HL-60 (cell line): Measurements from ENCODE around the gene PRR12.
A peak's percentile ranks its signal among the peaks of the same experiment; 100 is the strongest.

ENCODE experiments used
- DNase-seq, 2 experiments: peaks; one replicate each; pipeline ENCODE4 v3.0.0-alpha.2; 2010 to 2020; ENCODE audit warnings: low read depth in 1 of 2, low spot score in 1 of 2
- H3K27ac ChIP-seq: fragments of 250-450 bp; sonication (Bioruptor Pico); replicated peaks from 2 replicates; pipeline ENCODE4 v1.5.1; 2020; ENCODE audit warnings: mild to moderate bottlenecking, moderate library complexity
- H3K27me3 ChIP-seq: fragments of 250-450 bp; sonication (Bioruptor Pico); 2 replicates; pipeline ENCODE4 v1.5.1; 2021; ENCODE audit warnings: mild to moderate bottlenecking, moderate library complexity; ENCODE audit not compliant: insufficient read depth, poor library complexity, severe bottlenecking
- H3K4me3 ChIP-seq: replicated peaks from 2 replicates; pipeline ENCODE4 v1.5.1; 2011; ENCODE audit warnings: mild to moderate bottlenecking, control low read depth, low read length; ENCODE audit not compliant: insufficient read depth
- GABPA ChIP-seq: IDR thresholded peaks from 2 replicates; pipeline ENCODE4 v1.6.1; 2012; ENCODE audit warnings: low read depth
- POLR2AphosphoS5 ChIP-seq: IDR thresholded peaks from 2 replicates; pipeline ENCODE4 v1.6.1; 2012; ENCODE audit warnings: low read depth
- SPI1 ChIP-seq: IDR thresholded peaks from 2 replicates; pipeline ENCODE4 v1.6.1; 2012; ENCODE audit warnings: low read depth, mild to moderate bottlenecking, borderline replicate concordance
- TF ChIP-seq, protein P1 (sequence below): IDR thresholded peaks from 2 replicates; pipeline ENCODE4 v1.6.1; 2012; ENCODE audit warnings: low read depth; ENCODE audit not compliant: insufficient replicate concordance
- TF ChIP-seq, protein P2 (sequence below): IDR thresholded peaks from one replicate; pipeline ENCODE4 v1.5.1; 2011; ENCODE audit warnings: low read length, control low read depth, inconsistent platforms; ENCODE audit not compliant: insufficient read depth

The PRR12 gene

GRCh38 chr19:49595819-49596404 lies 4.9 kb downstream of the PRR12 start:
- TF ChIP-seq, protein P1, sequence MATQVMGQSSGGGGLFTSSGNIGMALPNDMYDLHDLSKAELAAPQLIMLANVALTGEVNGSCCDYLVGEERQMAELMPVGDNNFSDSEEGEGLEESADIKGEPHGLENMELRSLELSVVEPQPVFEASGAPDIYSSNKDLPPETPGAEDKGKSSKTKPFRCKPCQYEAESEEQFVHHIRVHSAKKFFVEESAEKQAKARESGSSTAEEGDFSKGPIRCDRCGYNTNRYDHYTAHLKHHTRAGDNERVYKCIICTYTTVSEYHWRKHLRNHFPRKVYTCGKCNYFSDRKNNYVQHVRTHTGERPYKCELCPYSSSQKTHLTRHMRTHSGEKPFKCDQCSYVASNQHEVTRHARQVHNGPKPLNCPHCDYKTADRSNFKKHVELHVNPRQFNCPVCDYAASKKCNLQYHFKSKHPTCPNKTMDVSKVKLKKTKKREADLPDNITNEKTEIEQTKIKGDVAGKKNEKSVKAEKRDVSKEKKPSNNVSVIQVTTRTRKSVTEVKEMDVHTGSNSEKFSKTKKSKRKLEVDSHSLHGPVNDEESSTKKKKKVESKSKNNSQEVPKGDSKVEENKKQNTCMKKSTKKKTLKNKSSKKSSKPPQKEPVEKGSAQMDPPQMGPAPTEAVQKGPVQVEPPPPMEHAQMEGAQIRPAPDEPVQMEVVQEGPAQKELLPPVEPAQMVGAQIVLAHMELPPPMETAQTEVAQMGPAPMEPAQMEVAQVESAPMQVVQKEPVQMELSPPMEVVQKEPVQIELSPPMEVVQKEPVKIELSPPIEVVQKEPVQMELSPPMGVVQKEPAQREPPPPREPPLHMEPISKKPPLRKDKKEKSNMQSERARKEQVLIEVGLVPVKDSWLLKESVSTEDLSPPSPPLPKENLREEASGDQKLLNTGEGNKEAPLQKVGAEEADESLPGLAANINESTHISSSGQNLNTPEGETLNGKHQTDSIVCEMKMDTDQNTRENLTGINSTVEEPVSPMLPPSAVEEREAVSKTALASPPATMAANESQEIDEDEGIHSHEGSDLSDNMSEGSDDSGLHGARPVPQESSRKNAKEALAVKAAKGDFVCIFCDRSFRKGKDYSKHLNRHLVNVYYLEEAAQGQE: no peak
- no peak for TF ChIP-seq SPI1
- no peak for TF ChIP-seq POLR2AphosphoS5
- TF ChIP-seq, protein P2, sequence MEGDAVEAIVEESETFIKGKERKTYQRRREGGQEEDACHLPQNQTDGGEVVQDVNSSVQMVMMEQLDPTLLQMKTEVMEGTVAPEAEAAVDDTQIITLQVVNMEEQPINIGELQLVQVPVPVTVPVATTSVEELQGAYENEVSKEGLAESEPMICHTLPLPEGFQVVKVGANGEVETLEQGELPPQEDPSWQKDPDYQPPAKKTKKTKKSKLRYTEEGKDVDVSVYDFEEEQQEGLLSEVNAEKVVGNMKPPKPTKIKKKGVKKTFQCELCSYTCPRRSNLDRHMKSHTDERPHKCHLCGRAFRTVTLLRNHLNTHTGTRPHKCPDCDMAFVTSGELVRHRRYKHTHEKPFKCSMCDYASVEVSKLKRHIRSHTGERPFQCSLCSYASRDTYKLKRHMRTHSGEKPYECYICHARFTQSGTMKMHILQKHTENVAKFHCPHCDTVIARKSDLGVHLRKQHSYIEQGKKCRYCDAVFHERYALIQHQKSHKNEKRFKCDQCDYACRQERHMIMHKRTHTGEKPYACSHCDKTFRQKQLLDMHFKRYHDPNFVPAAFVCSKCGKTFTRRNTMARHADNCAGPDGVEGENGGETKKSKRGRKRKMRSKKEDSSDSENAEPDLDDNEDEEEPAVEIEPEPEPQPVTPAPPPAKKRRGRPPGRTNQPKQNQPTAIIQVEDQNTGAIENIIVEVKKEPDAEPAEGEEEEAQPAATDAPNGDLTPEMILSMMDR: no peak
- TF ChIP-seq GABPA: no peak
- DNase-seq: no peak
- no peak overlapping the region for H3K27ac ChIP-seq
- no peaks in the 10 kb centered on the region for H3K27me3 ChIP-seq
- H3K4me3 ChIP-seq: no peak overlapping the region

DNA sequence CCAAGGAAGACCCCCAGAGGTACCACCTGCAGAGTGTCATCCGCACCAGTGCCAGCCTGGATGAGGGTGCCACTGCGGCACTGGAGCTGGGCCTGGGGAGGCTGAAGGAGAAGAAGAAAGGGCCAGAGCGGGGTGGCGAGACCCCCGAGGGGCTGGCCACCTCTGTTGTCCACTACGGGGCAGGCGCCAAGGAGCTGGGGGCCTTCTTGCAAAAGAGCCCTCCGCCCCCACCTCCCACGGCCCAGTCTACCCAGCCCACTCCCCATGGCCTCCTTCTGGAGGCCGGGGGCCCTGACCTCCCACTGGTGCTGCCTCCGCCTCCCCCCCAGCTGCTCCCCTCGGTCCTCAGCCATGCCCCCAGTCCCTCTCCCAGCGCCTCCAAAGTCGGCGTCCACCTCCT lies 5.4 kb downstream of the PRR12 start:
- Histone ChIP-seq H3K27ac (no peak overlapping the region), H3K27me3 (no peaks in the 10 kb centered on the region), H3K4me3 (no peak overlapping the region)
- no peak for DNase-seq
- TF ChIP-seq GABPA (no peak), POLR2AphosphoS5 (no peak), SPI1 (no peak)
- TF ChIP-seq, protein P1: no peak
- TF ChIP-seq, protein P2: no peak

GRCh38 chr19:49596954-49597702 lies 6.1 kb downstream of the PRR12 start:
- 0 out of 2 replicates have a peak, but pooled peaks have one; percentile 28 for TF ChIP-seq POLR2AphosphoS5
- TF ChIP-seq, protein P1: no peak
- no peak overlapping the region for H3K4me3 ChIP-seq
- no peak for DNase-seq
- no peaks in the 10 kb centered on the region for H3K27me3 ChIP-seq
- H3K27ac ChIP-seq: no peak overlapping the region
